SJSA1 (cell line): ENCODE measurements around the gene PIGB. TPM values are rescaled to one million over a fixed set of nuclear protein-coding genes. Genes with fewer than 3 reads are reported as not detected.
"Not testable (repeated sequence)": the region's sequence is repeated elsewhere in the genome, so short reads cannot be mapped to it uniquely, and the experiment has no call there.

Experiments
- DNase-seq, 2 experiments: peaks; one replicate each; pipeline ENCODE4 v3.0.0-alpha.2; 2015 to 2020; ENCODE audit warnings: low spot score in 2 of 2, low read depth in 1 of 2
- H3K27ac ChIP-seq: fragments of 250-450 bp; sonication (Bioruptor Pico); 2 replicates; pipeline ENCODE4 v1.5.1; 2020; ENCODE audit warnings: mild to moderate bottlenecking, moderate library complexity
- H3K27me3 ChIP-seq: fragments of 250-450 bp; sonication (Bioruptor Pico); replicated peaks from 2 replicates; pipeline ENCODE4 v1.5.1; 2020; ENCODE audit warnings: mild to moderate bottlenecking, moderate library complexity
- H3K36me3 ChIP-seq: fragments of 250-450 bp; sonication (Bioruptor Pico); 2 replicates; pipeline ENCODE4 v1.5.1; 2020; ENCODE audit warnings: mild to moderate bottlenecking
- H3K4me1 ChIP-seq: fragments of 250-450 bp; sonication (Bioruptor Pico); replicated peaks from 2 replicates; pipeline ENCODE4 v1.6.1; 2021; ENCODE audit warnings: mild to moderate bottlenecking
- H3K4me3 ChIP-seq: fragments of 250-450 bp; sonication (Bioruptor Pico); 2 replicates; pipeline ENCODE4 v1.5.1; 2020; ENCODE audit warnings: mild to moderate bottlenecking
- H3K9me3 ChIP-seq: fragments of 250-450 bp; sonication (Bioruptor Pico); replicated peaks from 2 replicates; pipeline ENCODE4 v1.5.1; 2020; ENCODE audit warnings: mild to moderate bottlenecking
- total RNA-seq: library from RNA; depleted of rRNA; stranded (reverse); fragments of >200 nt; shearing (Covaris generic); gene quantifications from 2 replicates; pipeline ENCODE4 v1.2.3, GENCODE V29; 2014

The PIGB gene
- total RNA-seq, 1 experiment from 2014 or later, result 17.0 TPM

GRCh38 chr15:55286442-55287189 is 32.4 kb upstream of the PIGB start:
- not testable (repeated sequence) for H3K27me3 ChIP-seq, H3K9me3 ChIP-seq, H3K27ac ChIP-seq, H3K4me3 ChIP-seq, DNase-seq
- peaks cover 26% of the 10 kb centered on the region for H3K4me1 ChIP-seq
- peaks cover 15% of the 10 kb centered on the region for H3K36me3 ChIP-seq

DNA sequence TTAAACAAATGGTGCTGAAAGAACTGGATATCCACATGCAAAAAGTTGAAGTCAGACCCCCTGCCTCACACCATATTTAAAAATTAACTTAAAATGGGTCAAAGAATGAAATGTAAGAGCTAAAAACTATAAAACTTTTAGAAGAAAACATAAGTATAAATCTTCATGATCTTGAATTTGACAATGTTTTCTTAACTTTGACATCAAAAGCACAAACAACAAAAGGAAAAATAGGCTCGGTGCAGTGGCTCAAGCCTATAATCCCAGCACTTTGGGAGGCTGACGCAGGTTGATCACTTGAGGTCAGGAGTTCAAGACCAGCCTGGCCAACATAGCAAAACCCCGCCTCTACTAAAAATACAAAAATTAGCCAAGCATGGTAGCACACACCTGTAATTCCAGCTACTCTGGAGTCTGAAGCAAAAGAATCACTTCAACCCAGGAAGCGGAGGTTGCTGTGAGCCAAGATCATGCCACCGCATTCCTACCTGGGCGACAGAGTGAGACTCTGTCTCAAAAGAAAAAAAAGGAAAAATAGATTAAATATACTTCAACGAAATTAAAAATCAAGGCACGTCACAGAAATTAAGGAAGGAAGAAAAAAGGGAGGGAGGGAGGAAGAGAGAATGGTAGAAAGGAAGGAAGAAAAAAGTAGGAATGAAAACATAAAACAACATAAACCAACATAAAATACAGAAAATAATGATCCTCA is 30.9 kb upstream of the PIGB start:
- no peak for DNase-seq
- Histone ChIP-seq H3K27ac (no peak overlapping the region), H3K9me3 (no peaks in the 10 kb centered on the region), H3K4me1 (peaks cover 10% of the 10 kb centered on the region), H3K27me3 (no peaks in the 10 kb centered on the region), H3K36me3 (peaks cover 15% of the 10 kb centered on the region), H3K4me3 (peak overlapping the region; percentile 88)

- peak overlapping the region; percentile 88 for H3K4me3 ChIP-seq
- H3K9me3 ChIP-seq, result no peaks in the 10 kb centered on the region
- H3K27ac ChIP-seq, result peak overlapping the region; percentile 75
- peak in 1 of 2 experiments; percentile 39 for DNase-seq
- H3K4me1 ChIP-seq, result peaks cover 7% of the 10 kb centered on the region
- no peaks in the 10 kb centered on the region for H3K27me3 ChIP-seq
- peaks cover 15% of the 10 kb centered on the region for H3K36me3 ChIP-seq
Measured at GRCh38 chr15:55289011-55289745, 29.8 kb upstream of the PIGB start.

- Histone ChIP-seq H3K27ac (peak within 1 kb of the TSS; percentile 75), H3K36me3 (peaks cover 15% of the 10 kb centered on the region), H3K27me3 (no peaks in the 10 kb centered on the region), H3K4me1 (peaks cover 7% of the 10 kb centered on the region), H3K9me3 (no peaks in the 10 kb centered on the region), H3K4me3 (peak within 1 kb of the TSS; percentile 88)
- peak; percentile 80 to 88 for DNase-seq
Measured at GRCh38 chr15:55289746-55290527, 29.1 kb upstream of the PIGB start, which contains the start of gene RAB27A. TSS of gene RAB27A (minus strand) at chr15:55289813. CDS start at chr15:55234934, 54,879 bp downstream.

DNA sequence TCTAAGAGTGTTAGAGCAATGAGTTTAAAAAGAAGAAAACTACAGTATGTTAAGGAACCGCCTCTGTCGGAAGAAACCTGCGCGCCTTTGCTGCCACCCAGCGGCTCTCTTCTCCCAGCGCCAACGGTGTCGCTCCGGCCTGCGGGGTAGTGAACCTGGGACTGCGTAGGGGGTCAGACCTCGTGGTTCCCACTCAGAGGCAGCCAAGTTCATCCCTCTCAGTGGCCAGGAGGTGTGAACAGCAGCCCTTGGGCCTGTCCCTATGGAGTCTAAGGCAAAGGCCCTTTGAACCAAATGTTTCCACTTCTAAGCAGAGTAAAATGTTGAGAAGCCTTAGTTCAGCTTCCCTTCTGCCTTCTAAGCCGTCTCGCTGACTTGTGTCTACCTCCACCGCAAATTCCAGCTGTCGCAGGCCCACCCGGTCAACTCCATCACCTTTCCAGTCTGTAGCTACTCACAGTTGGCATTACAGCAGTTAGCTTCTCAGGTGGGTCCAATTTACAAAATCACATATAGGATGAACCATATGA is 28.4 kb upstream of the PIGB start:
- peaks cover 13% of the 10 kb centered on the region for H3K36me3 ChIP-seq

GRCh38 chr15:55297315-55297714 is 21.7 kb upstream of the PIGB start:
- no peak for DNase-seq
- no peak overlapping the region for H3K4me3 ChIP-seq
- no peaks in the 10 kb centered on the region for H3K9me3 ChIP-seq
- no peaks in the 10 kb centered on the region for H3K4me1 ChIP-seq
- no peaks in the 10 kb centered on the region for H3K36me3 ChIP-seq
- no peaks in the 10 kb centered on the region for H3K27me3 ChIP-seq
- no peak overlapping the region for H3K27ac ChIP-seq

More for the DNA sequence above, 28.4 kb upstream of the PIGB start:
- no peaks in the 10 kb centered on the region for H3K27me3 ChIP-seq
- no peaks in the 10 kb centered on the region for H3K9me3 ChIP-seq
- H3K4me3 ChIP-seq, result peak overlapping the region; percentile 88
- peaks cover 7% of the 10 kb centered on the region for H3K4me1 ChIP-seq
- DNase-seq, result peak; percentile 84 to 88
- peak overlapping the region; percentile 75 for H3K27ac ChIP-seq

DNA sequence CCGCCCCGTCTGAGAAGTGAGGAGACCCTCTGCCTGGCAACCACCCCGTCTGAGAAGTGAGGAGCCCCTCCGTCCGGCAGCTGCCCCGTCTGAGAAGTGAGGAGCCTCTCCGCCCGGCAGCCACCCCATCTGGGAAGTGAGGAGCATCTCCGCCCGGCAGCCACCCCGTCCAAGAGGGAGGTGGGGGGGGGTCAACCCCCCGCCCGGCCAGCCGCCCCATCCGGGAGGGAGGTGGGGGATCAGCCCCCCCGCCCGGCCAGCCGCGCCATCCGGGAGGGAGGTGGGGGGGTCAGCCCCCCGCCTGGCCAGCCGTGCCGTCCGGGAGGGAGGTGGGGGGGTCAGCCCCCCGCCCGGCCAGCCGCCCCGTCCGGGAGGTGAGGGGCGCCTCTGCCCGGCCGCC is 16.2 kb upstream of the PIGB start:
- H3K9me3 ChIP-seq, H3K36me3 ChIP-seq, DNase-seq, H3K27me3 ChIP-seq, H3K4me3 ChIP-seq, H3K4me1 ChIP-seq, H3K27ac ChIP-seq: not testable (repeated sequence)

DNA sequence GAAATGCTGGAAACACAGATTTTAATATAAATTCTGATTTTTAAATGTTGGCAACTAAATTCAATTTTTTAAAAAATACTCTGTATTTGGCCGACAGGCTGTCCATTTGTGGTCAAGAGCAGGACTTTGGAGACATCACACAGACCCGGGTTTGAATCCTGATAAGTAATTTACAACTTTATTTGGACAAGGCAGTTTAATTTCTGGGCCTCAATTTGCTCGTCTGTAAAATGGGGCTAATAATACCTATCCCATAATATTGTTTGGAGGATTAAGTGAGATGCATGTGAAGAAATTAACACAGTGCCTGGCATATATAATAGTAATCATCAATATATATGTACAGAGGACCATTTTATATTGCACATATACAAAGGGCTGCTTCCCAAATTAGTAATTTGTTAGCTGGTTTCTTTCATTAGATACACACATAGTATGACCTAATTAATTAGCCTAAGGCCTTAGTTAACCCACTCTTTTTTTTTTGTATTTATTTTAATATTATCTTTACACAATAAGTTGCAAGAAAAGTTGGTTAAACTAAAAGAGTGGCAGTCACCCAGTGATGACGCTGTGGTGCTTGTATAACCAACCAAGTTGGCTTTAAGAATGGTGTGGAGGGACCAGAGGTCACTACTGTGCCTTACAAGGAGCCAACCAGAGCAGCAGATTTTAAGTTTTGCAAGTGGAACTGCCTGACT is 665 bp downstream of the PIGB start:
- peak overlapping the region; percentile 73 for H3K4me3 ChIP-seq
- no peaks in the 10 kb centered on the region for H3K27me3 ChIP-seq
- peaks cover 8% of the 10 kb centered on the region; the same call in 1 of the 2 replicates for H3K36me3 ChIP-seq
- H3K4me1 ChIP-seq, result peaks cover 7% of the 10 kb centered on the region
- peak in 1 of 2 experiments; percentile 7 for DNase-seq
- peak overlapping the region; percentile 96 for H3K27ac ChIP-seq
- no peaks in the 10 kb centered on the region for H3K9me3 ChIP-seq

DNA sequence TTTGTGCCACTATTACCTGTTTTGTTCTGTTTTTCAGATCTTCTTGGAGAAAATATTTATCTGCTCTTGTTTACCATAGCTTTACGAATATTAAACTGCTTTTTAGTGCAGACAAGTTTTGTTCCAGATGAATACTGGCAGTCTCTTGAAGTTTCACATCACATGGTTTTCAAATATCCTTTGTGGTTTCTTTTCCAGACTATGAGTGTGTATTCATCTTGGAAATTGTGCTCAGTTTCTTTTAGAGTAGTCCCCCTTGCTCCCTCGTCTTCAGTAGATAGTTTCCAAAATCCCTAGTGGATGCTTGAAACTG is 1.2 kb downstream of the PIGB start:
- H3K4me1 ChIP-seq, result peaks cover 7% of the 10 kb centered on the region
- H3K36me3 ChIP-seq, result peaks cover 10% of the 10 kb centered on the region; the same call in 1 of the 2 replicates
- no peak for DNase-seq
- H3K27me3 ChIP-seq, result no peaks in the 10 kb centered on the region
- H3K4me3 ChIP-seq, result peak overlapping the region; percentile 73; the same call in 1 of the 2 replicates
- no peak overlapping the region for H3K27ac ChIP-seq
- H3K9me3 ChIP-seq, result no peaks in the 10 kb centered on the region

GRCh38 chr15:55320963-55321362 is 1.9 kb downstream of the PIGB start:
- H3K36me3 ChIP-seq, result peaks cover 10% of the 10 kb centered on the region; the same call in 1 of the 2 replicates
- no peaks in the 10 kb centered on the region for H3K27me3 ChIP-seq
- DNase-seq, result no peak
- H3K27ac ChIP-seq, result no peak overlapping the region
- H3K9me3 ChIP-seq, result no peaks in the 10 kb centered on the region
- H3K4me1 ChIP-seq, result peaks cover 7% of the 10 kb centered on the region
- no peak overlapping the region for H3K4me3 ChIP-seq

- Histone ChIP-seq H3K27me3 (no peaks in the 10 kb centered on the region), H3K4me3 (no peak overlapping the region), H3K36me3 (peaks cover 3% of the 10 kb centered on the region; the same call in 1 of the 2 replicates), H3K27ac (no peak overlapping the region), H3K4me1 (peaks cover 7% of the 10 kb centered on the region), H3K9me3 (no peaks in the 10 kb centered on the region)
- no peak for DNase-seq
Measured at GRCh38 chr15:55322467-55322866, 3.4 kb downstream of the PIGB start.

GRCh38 chr15:55327387-55327786 is 8.4 kb downstream of the PIGB start:
- no peak overlapping the region for H3K27ac ChIP-seq
- no peak overlapping the region for H3K4me3 ChIP-seq
- no peak for DNase-seq
- no peaks in the 10 kb centered on the region for H3K9me3 ChIP-seq
- H3K27me3 ChIP-seq, result no peaks in the 10 kb centered on the region
- no peaks in the 10 kb centered on the region for H3K4me1 ChIP-seq
- H3K36me3 ChIP-seq, result peaks cover 8% of the 10 kb centered on the region
